ENCODE measurements around the gene CMTM4.
"Not testable (repeated sequence)": the region's sequence is repeated elsewhere in the genome, so short reads cannot be mapped to it uniquely, and the experiment has no call there.

The CMTM4 gene

GRCh38 chr16:66668777-66669444 lies 27.6 kb downstream of the CMTM4 start:
- no peak for DNase-seq

GRCh38 chr16:66667944-66668343 lies 28.6 kb downstream of the CMTM4 start:
- DNase-seq: no peak

- peak; percentile 19 for DNase-seq
These were observed 33.9 kb downstream of the CMTM4 start for GRCh38 chr16:66662445-66663194.

- DNase-seq: not testable (repeated sequence)
These were observed 34.7 kb downstream of the CMTM4 start for GRCh38 chr16:66661671-66662346.

- DNase-seq: no peak
These were observed 35.4 kb downstream of the CMTM4 start for GRCh38 chr16:66661210-66661560.

GRCh38 chr16:66660422-66661209 lies 35.9 kb downstream of the CMTM4 start:
- peak; percentile 25 for DNase-seq

GRCh38 chr16:66658860-66659190 lies 37.7 kb downstream of the CMTM4 start:
- no peak for DNase-seq

GRCh38 chr16:66658143-66658859 lies 38.2 kb downstream of the CMTM4 start:
- DNase-seq: no peak

- DNase-seq: no peak
These were observed 40.0 kb downstream of the CMTM4 start for GRCh38 chr16:66656547-66656946.

GRCh38 chr16:66653581-66654350 lies 42.8 kb downstream of the CMTM4 start:
- no peak for DNase-seq

- DNase-seq: no peak
These were observed 43.7 kb downstream of the CMTM4 start for GRCh38 chr16:66652661-66653360.

GRCh38 chr16:66651965-66652364 lies 44.6 kb downstream of the CMTM4 start:
- no peak for DNase-seq

GRCh38 chr16:66651474-66651765 lies 45.1 kb downstream of the CMTM4 start:
- DNase-seq: no peak

GRCh38 chr16:66650707-66651473 lies 45.7 kb downstream of the CMTM4 start:
- peak; percentile 88 for DNase-seq

GRCh38 chr16:66649636-66650205 lies 46.8 kb downstream of the CMTM4 start:
- DNase-seq: peak; percentile 34

GRCh38 chr16:66649167-66649566 lies 47.4 kb downstream of the CMTM4 start:
- DNase-seq: no peak

GRCh38 chr16:66647866-66648265 lies 48.7 kb downstream of the CMTM4 start:
- DNase-seq: no peak

- no peak for DNase-seq
These were observed 55.2 kb downstream of the CMTM4 start for GRCh38 chr16:66641387-66641786.

- DNase-seq: no peak
These were observed 55.7 kb downstream of the CMTM4 start for GRCh38 chr16:66640724-66641314.

Data from NCI-H82 (cell line).